ENCODE data around the gene C17orf100.
"Not testable (repeated sequence)": the region's sequence is repeated elsewhere in the genome, so short reads cannot be mapped to it uniquely, and the experiment has no call there.

C17orf100 gene

GRCh38 chr17:6641247-6641863 lies 10.2 kb upstream of the C17orf100 start:
- no peak for DNase-seq

- DNase-seq, result no peak
Observed at GRCh38 chr17:6642592-6642991, 9.0 kb upstream of the C17orf100 start.

GRCh38 chr17:6643451-6644125 lies 8.0 kb upstream of the C17orf100 start:
- no peak for DNase-seq

DNA sequence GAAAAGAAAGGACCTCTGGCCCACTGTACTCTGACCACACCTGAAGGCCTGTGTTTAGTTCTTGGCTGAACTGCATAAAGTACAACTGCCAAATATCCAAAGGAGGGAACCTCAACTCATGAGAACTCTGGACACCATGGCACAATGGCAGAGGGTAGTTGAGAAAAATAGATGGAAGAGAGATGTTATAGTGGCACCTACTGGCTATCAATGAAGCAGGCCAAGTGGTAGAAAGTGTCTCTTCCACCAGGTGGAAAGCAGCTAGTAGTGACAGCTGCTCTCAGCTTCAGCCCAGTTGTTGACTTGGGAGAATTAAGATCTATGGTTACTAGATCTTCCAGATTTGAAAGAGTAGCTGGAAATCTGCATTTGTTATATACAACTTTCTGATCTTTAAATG lies 3.4 kb upstream of the C17orf100 start:
- DNase-seq, result no peak

DNA sequence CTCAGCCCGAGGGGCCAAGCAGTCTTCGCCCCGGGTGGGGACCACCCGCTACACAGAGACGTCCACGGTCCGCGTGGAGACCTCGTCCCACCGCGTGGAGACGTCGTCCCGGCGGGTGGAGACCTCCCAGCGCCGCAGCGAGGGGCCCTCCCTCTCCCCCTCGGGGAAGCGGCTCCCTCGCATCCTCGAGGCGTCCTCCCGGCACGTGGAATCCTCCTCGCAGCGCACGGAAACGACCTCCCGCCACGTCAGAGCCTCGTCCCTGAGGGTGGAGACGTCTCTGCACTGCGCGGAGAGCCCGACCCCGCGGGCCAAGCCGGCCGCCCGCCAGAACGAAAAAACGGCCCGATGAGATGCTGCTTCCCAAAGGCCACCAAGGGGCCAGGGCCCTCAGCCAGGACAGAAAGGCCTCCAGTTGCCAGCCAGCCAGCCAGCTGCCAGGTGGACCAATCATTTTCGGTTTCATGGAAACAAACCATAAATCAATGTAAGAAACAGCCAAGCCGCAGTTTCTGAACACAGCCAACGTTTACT lies 424 bp downstream of the C17orf100 start:
- DNase-seq, result peak; percentile 51

DNA sequence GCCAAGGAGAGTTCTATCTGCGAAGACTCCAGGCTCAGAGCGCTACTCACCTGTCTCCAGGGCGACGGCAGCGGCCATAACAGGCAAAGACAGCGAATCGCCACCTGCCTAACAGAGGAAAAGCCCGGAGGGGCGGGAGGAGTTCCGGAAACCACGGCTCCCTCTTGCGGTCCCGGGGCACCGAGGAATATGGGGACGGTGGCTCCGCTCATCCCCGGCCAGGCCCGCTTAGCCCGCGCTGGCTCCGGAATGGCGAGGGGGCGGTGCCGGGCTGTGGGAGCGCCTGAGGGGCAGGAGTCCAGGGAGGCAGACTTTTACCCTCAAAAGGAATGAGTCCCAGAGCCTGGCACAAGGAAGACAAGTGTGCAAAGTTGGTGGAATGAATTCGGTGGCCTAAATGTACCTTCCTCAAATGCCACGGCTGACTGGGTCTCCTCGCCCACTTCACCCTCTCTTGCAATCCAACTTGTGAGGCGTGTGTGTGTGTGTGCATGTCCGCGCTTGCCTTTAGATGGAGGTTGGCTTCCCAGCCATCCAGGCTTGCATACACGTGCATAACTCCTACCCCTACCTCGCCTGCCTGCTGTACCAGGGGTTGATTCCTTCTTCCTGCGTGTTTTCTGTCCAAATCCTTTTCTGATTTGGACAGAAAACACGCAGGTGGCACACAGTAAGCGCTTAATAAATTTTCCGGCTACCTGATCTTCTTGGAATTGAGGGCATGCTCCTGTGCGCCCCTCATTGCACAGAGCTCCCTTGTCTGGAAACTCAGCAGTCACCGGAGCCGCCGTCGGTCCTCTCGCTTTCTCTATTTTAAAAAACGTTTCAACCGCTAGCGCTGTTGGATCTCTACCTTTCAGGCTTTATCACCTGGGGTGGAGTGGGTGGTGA lies 3.5 kb downstream of the C17orf100 start:
- no peak for DNase-seq

DNA sequence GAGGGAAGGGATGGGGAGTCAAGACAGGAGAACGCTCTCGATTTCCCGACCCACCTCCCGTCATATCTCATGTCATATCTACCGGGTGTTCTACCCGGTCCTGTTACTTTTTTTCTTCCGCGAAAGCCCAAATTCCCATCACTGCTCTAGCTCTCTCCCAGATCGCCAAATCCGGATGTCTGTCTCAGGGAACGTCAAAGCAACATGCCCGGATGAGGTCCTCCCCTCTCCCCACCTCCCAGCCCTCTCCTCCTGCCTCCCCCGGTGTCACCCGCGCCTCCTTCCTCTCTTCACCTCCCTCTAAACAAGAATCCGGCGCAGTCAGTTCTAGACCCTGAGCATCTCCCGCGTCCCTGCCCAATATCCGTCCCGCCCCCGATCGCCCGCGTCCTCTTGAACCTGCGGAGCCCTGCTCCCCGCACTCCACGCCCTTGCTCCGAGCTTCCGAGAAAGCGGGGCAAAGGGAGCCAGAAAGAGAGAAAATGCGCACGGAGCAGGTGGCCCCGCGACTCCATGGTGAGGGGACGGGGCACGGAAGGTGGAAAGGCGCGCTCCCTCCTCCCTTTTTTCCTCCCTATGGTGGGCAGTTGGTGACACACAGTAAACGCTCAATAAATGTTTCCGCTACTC lies 4.3 kb downstream of the C17orf100 start:
- not testable (repeated sequence) for DNase-seq

DNA sequence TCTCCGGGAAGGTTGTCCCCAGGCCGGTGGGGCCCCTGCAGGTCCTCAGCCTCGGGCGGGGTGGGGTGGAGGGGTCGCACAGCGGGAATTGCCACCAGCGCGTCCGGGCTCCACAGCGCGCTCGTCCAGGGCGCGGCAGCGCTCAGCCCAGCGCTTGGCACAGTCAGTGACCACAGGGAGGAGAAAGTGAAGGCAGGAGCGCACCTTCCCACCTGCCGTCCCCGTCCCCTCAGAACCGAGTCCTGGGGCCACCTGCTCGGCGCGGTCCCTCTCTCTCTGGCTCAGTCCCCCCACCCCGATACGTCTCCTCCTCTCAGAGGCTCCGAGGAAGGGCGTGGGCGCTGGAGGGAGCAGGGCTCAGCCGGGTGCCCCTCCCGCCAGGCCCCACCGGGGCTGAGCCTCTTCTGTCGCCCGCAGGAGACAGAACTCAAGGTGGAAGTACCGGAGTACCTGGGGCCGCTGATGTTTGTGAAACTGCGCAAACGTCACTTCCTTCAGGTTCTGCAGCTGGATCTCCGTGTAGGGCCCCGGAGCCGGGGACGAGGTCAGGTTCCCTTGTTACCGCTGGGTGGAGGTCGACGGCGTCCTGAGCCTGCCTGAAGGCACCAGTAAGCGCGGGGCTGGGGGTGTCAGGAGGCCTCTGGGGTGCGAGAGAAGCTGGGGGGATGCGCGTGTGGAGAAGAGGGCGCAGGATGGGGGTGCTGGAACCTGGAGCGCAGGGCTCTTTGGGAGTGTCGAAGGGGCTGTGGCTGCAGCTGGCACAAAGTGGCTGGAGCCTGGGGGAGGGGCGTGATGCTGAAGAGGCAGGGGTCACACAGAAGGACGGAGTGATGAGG lies 5.5 kb downstream of the C17orf100 start:
- DNase-seq, result peak; percentile 70

- no peak for DNase-seq
Observed at GRCh38 chr17:6657633-6658287, 6.2 kb downstream of the C17orf100 start.

DNA sequence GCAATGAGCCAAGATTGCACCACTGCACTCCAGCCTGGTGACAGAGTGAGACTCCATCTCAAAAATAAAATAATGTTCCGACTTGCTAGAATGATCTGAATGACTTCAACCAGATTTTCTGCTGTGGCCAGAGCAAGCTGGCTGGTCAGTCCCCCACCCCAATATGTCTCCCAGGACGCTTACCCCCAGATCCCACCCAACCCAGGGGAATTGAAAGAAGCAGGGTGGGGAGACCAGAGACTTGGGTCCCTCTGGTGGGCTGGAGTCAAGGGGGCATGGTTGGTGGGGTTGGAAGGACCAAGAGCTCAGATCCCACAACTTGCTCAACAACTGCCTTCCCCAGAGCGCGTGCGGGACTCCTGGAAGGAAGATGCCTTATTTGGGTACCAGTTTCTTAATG lies 6.8 kb downstream of the C17orf100 start:
- DNase-seq, result not testable (repeated sequence)

- DNase-seq, result no peak
Observed at GRCh38 chr17:6660101-6660500, 8.5 kb downstream of the C17orf100 start.

GRCh38 chr17:6660805-6661463 lies 9.4 kb downstream of the C17orf100 start:
- no peak for DNase-seq

DNA sequence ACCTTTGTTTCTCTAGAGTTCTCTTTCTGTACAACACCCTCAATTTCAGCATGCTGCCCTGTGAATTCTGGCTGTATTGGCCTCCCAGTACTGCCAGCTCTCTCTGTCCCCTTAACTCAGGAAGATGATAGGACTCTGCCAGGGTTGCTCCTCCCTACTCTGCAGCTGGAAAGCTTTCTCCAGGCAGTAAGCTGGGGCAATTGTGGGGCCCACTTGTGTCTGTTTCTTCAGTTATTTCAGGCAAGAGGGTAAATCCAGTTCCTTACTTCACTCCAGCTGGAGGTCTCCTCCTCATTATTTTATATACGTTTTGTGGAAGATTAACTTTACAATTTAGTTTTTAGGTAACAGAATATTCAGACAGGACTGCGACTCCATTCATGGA lies 9.9 kb downstream of the C17orf100 start:
- no peak for DNase-seq

DNA sequence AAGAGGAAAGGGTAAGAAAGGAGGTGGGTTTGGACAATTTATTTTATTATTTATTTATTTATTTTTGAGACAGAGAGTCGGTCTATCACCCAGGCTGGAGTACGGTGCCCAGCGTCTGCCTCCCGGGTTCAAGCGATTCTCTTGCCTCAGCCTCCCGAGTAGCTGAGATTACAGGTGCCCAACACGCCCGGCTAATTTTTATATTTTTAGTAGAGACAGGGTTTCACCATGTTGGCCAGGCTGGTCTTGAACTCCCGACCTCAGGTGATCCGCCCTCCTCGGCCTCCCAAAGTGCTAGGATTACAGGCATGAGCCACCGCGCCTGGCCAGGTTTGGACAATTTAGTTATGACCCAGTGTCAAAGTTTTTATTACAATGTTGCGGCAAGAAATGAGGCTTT lies 11.6 kb downstream of the C17orf100 start:
- DNase-seq, result not testable (repeated sequence)

DNA sequence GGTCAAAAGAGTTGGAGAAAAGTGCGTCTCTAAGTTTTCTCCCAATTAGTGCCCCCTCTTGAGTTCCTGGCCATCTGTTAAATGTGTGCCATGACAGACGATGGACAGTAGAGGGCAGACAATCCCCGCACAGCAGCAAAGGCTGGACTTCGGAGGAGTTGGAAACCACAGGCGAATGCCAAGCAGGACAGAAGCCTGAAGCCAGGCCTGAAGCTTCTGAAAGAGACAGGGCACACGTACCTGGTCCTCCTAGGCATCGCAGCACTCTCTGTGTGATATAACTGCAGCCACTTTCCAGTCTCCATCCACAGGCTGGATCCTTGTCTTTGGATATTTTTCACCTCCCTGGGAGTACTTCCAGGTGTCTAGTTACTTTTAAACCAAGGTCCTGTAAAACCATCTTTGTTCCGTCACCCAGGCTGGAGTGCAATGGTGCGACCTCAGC lies 14.5 kb downstream of the C17orf100 start:
- peak; percentile 63 for DNase-seq

- DNase-seq, result no peak
Observed at GRCh38 chr17:6666557-6666956, 15.0 kb downstream of the C17orf100 start.

- no peak for DNase-seq
Observed at GRCh38 chr17:6667516-6667915, 16.0 kb downstream of the C17orf100 start.

- no peak for DNase-seq
Observed at GRCh38 chr17:6668219-6668618, 16.7 kb downstream of the C17orf100 start.

DNA sequence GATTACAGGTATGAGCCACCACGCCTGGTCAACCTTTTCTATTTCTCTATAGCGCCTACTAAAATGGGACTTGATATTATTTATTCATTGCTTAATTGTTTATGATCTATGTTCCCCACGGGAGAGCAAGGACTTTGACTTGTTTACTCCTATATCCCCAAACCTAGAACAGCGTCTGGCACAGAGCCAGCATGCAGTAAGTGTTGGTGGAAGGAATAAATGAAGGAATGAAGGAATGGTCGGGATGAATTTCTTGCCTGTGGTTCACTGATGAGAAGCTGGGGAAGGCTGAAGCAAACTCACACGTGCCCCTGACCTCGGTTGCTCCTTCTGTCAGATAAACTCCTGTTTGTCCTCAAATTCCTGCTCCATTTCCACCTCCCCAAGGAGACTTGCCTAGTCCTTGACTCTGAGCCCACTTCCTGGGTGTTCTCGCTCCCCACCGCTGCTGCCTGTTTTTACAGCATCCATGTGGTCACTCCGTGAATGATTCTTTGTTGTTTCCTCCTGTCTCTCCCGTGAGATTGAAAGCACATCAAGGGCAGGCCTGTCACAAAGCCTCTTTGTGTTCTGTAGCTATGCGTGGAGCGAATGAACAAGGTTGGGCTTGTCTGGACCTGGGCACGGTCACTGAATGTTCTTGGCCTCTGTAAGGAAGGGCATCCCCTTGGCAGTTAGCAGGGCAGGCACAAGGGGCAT lies 17.3 kb downstream of the C17orf100 start:
- DNase-seq, result no peak

All from stimulated activated CD4-positive, alpha-beta T cell treated with anti-CD3 and anti-CD28 coated beads, Interleukin-15, amount 100 ng/mL, for 24 hours (primary cell).